K562 (cell line): Measurements from ENCODE around the gene TAF1B. TPM values are rescaled to one million over a fixed set of nuclear protein-coding genes. Genes with fewer than 3 reads are reported as not detected.

Experiments used
- ATF7 ChIP-seq: fragments of 450-650 bp; IDR thresholded peaks from 2 replicates; pipeline ENCODE4 v1.7.1; 2014; ENCODE audit warnings: mild to moderate bottlenecking, moderate library complexity
- BDP1 ChIP-seq: IDR thresholded peaks from 3 replicates; pipeline ENCODE4 v1.6.1; 2011; ENCODE audit not compliant: insufficient read length, insufficient read depth
- CXXC5 ChIP-seq: fragments of 250-450 bp; sonication (Bioruptor Pico); IDR thresholded peaks from 2 replicates; pipeline ENCODE4 v1.8.0; 2022; ENCODE audit warnings: inconsistent platforms, mild to moderate bottlenecking, moderate library complexity
- FOXO4 ChIP-seq: fragments of 450-650 bp; formaldehyde crosslinking; IDR thresholded peaks from 2 replicates; pipeline ENCODE4 v1.4.0; 2020; ENCODE audit warnings: mild to moderate bottlenecking, moderate library complexity
- L3MBTL2 ChIP-seq: fragments of 450-650 bp; IDR thresholded peaks from 2 replicates; pipeline ENCODE4 v1.6.1; 2016; ENCODE audit warnings: mild to moderate bottlenecking, moderate library complexity
- MAZ ChIP-seq, 2 experiments: fragments of 450-650 bp in 1 of 2; sonication (generic) in 1 of 2; formaldehyde crosslinking; IDR thresholded peaks in 1 of 2; conservative IDR thresholded peaks in 1 of 2; 2 replicates each; pipeline versions ENCODE4 v1.4.0 to v1.5.0; 2020; ENCODE audit warnings: mild to moderate bottlenecking in 1 of 2, missing genetic modification reagents in 1 of 2
- MYC ChIP-seq, 2 experiments: fragments of 250-450 bp in 1 of 2; sonication (Bioruptor Pico) in 1 of 2; IDR thresholded peaks; 2 replicates each; pipeline versions ENCODE4 v1.5.1 to v1.6.1; 2012 to 2021; ENCODE audit warnings: low read depth in 2 of 2, borderline replicate concordance in 1 of 2, improper control_type of control experiment in 1 of 2, low read length in 1 of 2, mild to moderate bottlenecking in 1 of 2, moderate library complexity in 1 of 2
- NR2C2 ChIP-seq, 2 experiments: fragments of 200-800 bp in 1 of 2; sonication (Bioruptor generic) in 1 of 2; sonication (generic) in 1 of 2; formaldehyde crosslinking in 1 of 2; IDR thresholded peaks; 2 replicates each; pipeline versions ENCODE4 v1.6.1 to v1.8.0; 2016 to 2022; ENCODE audit warnings: mild to moderate bottlenecking in 1 of 2, missing compliant biosample characterization in 1 of 2, missing genetic modification characterization in 1 of 2, missing genetic modification reagents in 1 of 2
- PPARD ChIP-seq: fragments of 250-450 bp; sonication (Bioruptor Pico); IDR thresholded peaks from 2 replicates; pipeline ENCODE4 v1.8.0; 2022; ENCODE audit warnings: inconsistent platforms, mild to moderate bottlenecking, moderate library complexity
- RBFOX2 ChIP-seq: fragments of 200-400 bp; formaldehyde crosslinking; IDR thresholded peaks from 2 replicates; pipeline ENCODE4 v1.6.1; 2017; ENCODE audit warnings: low read depth, mild to moderate bottlenecking, low read length, moderate library complexity
- SAP30 ChIP-seq: fragments of 200-600 bp; sonication (generic); IDR thresholded peaks from 2 replicates; pipeline ENCODE4 v1.6.1; 2012; ENCODE audit warnings: borderline replicate concordance, low read depth, mild to moderate bottlenecking, moderate library complexity, low read length, control low read depth, inconsistent platforms; ENCODE audit not compliant: insufficient read depth, poor library complexity, severe bottlenecking
- SETDB1 ChIP-seq: IDR thresholded peaks from one replicate; pipeline ENCODE4 v1.6.1; 2012; ENCODE audit warnings: low read length, control low read depth, inconsistent platforms
- ZNF197 ChIP-seq: fragments of 200-800 bp; sonication (Bioruptor generic); IDR thresholded peaks from 2 replicates; pipeline ENCODE4 v1.6.1; 2016; ENCODE audit warnings: low read depth, missing genetic modification characterization, missing compliant biosample characterization
- ZNF766 ChIP-seq: fragments of 200-800 bp; sonication (Bioruptor generic); conservative IDR thresholded peaks from 2 replicates; pipeline ENCODE4 v1.6.1; 2016; ENCODE audit warnings: missing genetic modification characterization, missing compliant biosample characterization
- polyA plus RNA-seq, 8 experiments: library from polyadenylated mRNA; depleted of rRNA in 4 of 8; stranded (reverse) in 5 of 8; unstranded in 3 of 8; fragments of >200 nt; fragmentation: Nextera tagmentation in 2 of 8; fragmentation: Illumina TruSeq in 1 of 8; extraction: Ambion mirVana in 2 of 8; extraction: Trizol in 1 of 8; gene quantifications; 2 replicates each; pipeline versions ENCODE4 v1.2.1 to v1.2.3, GENCODE V29; 2011 to 2014; ENCODE audit warnings: inconsistent platforms in 1 of 8, missing spikeins in 1 of 8
- total RNA-seq, 7 experiments: library from RNA; depleted of rRNA in 6 of 7; stranded (reverse); fragments of >200 nt in 6 of 7; fragmentation: Illumina TruSeq in 2 of 7; extraction: Trizol in 2 of 7; gene quantifications; 2 replicates each; pipeline versions ENCODE4 v1.2.1 to v1.2.3, GENCODE V29; 2011 to 2021; ENCODE audit warnings: low replicate concordance in 1 of 7
- TF ChIP-seq, protein P1 (sequence below): fragments of 200-800 bp; sonication (Bioruptor generic); IDR thresholded peaks from 2 replicates; pipeline ENCODE4 v1.6.1; 2017; ENCODE audit warnings: missing genetic modification characterization, missing compliant biosample characterization
- TF ChIP-seq, protein P2 (sequence below): fragments of 250-450 bp; sonication (Bioruptor Pico); IDR thresholded peaks from 2 replicates; pipeline ENCODE4 v1.5.0; 2022; ENCODE audit warnings: mild to moderate bottlenecking
- TF ChIP-seq, protein P3 (sequence below): fragments of 250-450 bp; sonication (Bioruptor Pico); IDR thresholded peaks from 2 replicates; pipeline ENCODE4 v1.5.0; 2021; ENCODE audit warnings: mild to moderate bottlenecking, moderate library complexity

TAF1B gene
- total and polyA plus RNA-seq, 9 of the 15 experiments (the other 6 are each of a cell fraction or from before 2014, with no cell fraction given) = 8.8 to 25.1 (median 17.3) TPM

GRCh38 chr2:9951522-9952285 is 108.4 kb downstream of the TAF1B start, which contains the start of gene GRHL1 (continued):
- TF ChIP-seq, protein P1, sequence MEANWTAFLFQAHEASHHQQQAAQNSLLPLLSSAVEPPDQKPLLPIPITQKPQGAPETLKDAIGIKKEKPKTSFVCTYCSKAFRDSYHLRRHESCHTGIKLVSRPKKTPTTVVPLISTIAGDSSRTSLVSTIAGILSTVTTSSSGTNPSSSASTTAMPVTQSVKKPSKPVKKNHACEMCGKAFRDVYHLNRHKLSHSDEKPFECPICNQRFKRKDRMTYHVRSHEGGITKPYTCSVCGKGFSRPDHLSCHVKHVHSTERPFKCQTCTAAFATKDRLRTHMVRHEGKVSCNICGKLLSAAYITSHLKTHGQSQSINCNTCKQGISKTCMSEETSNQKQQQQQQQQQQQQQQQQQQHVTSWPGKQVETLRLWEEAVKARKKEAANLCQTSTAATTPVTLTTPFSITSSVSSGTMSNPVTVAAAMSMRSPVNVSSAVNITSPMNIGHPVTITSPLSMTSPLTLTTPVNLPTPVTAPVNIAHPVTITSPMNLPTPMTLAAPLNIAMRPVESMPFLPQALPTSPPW (CRISPR knock-in tag) = peak; percentile 96
- TF ChIP-seq ZNF766 (CRISPR knock-in tag) (peak; percentile 23; the same call in 1 of the 2 replicates), FOXO4 (CRISPR knock-in tag) (no peak), CXXC5 (CRISPR knock-in tag) (peak; percentile 71), BDP1 (no peak), MYC (IDR thresholded peaks at IDR 0.05; ENCODE audit: low read depth, low read length) (no peak), MYC (CRISPR knock-in tag; IDR thresholded peaks at IDR 0.05; ENCODE audit: borderline replicate concordance, low read depth) (no peak), ZNF197 (CRISPR knock-in tag) (peak; percentile 6; the same call in 1 of the 2 replicates), MAZ (CRISPR knock-in tag; conservative IDR thresholded peaks at IDR 0.05 in 1 of 2, IDR thresholded peaks at IDR 0.05 in 1 of 2) (peak in 1 of 2 experiments; percentile 56; a peak in 2 of 4 replicates), SAP30 (peak; percentile 48), SETDB1 (no peak), RBFOX2 (peak; percentile 84), PPARD (CRISPR knock-in tag) (no peak), ATF7 (0 out of 2 replicates have a peak, but pooled peaks have one; percentile 7), L3MBTL2 (no peak), NR2C2 (CRISPR knock-in tag; IDR thresholded peaks at IDR 0.05) (no peak), NR2C2 (tag; IDR thresholded peaks at IDR 0.05) (peak; percentile 76)
- TF ChIP-seq, protein P2, sequence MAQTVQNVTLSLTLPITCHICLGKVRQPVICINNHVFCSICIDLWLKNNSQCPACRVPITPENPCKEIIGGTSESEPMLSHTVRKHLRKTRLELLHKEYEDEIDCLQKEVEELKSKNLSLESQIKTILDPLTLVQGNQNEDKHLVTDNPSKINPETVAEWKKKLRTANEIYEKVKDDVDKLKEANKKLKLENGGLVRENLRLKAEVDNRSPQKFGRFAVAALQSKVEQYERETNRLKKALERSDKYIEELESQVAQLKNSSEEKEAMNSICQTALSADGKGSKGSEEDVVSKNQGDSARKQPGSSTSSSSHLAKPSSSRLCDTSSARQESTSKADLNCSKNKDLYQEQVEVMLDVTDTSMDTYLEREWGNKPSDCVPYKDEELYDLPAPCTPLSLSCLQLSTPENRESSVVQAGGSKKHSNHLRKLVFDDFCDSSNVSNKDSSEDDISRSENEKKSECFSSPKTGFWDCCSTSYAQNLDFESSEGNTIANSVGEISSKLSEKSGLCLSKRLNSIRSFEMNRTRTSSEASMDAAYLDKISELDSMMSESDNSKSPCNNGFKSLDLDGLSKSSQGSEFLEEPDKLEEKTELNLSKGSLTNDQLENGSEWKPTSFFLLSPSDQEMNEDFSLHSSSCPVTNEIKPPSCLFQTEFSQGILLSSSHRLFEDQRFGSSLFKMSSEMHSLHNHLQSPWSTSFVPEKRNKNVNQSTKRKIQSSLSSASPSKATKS = no peak
- TF ChIP-seq, protein P3, sequence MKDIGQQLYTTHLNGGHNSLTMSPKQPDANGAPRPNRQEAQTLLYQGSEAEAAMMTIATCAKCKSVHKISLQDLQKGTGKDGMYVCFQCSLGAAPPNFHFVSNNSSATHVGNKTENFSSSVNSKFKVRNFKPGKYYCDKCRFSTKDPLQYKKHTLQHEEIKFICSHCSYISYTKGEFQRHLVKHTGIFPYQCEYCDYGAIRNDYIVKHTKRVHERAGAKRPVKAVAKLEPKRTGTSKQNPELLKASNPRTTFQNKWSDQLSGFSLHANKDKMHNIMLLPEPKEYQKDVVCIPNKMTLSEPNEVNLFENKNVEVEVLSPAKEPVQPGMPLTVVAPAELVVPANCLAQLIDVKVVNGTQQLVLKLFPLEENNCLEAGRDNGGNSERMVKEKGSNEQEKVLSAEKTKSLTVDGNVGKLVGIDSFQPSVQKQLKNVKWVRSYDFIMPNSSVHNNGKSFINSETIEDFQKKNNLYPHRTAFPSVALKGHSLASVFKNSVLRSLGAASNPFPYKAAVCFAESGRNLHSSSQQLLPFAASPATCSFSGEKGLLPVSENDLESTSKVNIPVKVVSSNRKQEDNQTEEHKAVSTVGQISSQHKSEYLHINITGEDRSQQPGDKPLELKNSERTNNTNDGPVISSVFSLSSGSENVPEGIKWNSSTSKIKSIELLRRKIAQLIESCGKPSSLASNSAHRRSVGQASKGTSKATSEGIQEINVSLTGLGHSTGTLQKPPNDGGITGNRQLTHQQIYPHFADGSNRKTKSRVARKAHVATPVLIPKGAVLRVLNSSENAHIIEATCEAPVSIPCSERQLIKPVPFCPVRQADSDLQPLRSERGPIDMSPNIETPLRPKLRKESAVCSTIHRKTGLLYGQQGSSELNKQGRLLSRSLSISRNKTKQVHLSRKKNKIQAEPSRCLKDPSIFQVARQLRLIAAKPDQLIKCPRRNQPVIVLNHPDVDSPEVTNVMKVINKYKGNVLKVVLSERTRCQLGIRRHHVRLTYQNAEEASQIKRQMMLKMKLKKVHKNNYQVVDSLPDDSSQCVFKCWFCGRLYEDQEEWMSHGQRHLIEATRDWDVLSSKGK (CRISPR knock-in tag) = no peak
